Esophagus muscularis mucosa (tissue), 4 donors: ENCODE measurements around the gene RASL10A. TPM values are rescaled to one million over a fixed set of nuclear protein-coding genes. Genes with fewer than 3 reads are reported as not detected.

Source experiments
- DNase-seq: peaks from one replicate; pipeline ENCODE4 v3.0.0-alpha.2; 2017; ENCODE audit errors: extremely low spot score
- H3K27ac ChIP-seq, 4 donors: fragments of 200-600 bp; sonication (generic); replicated peaks in 1 of 4; 1 replicate in 3 of 4; 2 replicates in 1 of 4; pipeline ENCODE4 v1.5.1; 2016 to 2019; ENCODE audit warnings: mild to moderate bottlenecking in 1 of 4
- H3K27me3 ChIP-seq, 4 donors: fragments of 200-600 bp; sonication (generic); one replicate each; pipeline versions ENCODE4 v1.5.1 to v1.6.0; 2016 to 2019
- H3K36me3 ChIP-seq, 4 donors: fragments of 200-600 bp; sonication (generic); one replicate each; pipeline ENCODE4 v1.5.1; 2016 to 2019
- H3K4me1 ChIP-seq, 4 donors: fragments of 200-600 bp; sonication (generic); one replicate each; pipeline ENCODE4 v1.5.1; 2016 to 2019
- H3K4me3 ChIP-seq, 4 donors: fragments of 200-600 bp; sonication (generic); 1 replicate in 2 of 4; 2 replicates in 2 of 4; pipeline ENCODE4 v1.5.1; 2016 to 2019; ENCODE audit warnings: mild to moderate bottlenecking in 4 of 4, moderate library complexity in 1 of 4
- H3K9me3 ChIP-seq, 4 donors: fragments of 200-600 bp; sonication (generic); 1 replicate in 3 of 4; 2 replicates in 1 of 4; pipeline ENCODE4 v1.5.1; 2016 to 2019
- EP300 ChIP-seq: sonication (generic); formaldehyde crosslinking; IDR thresholded peaks from one replicate; pipeline ENCODE4 v1.6.1; 2017; ENCODE audit warnings: antibody characterized with exemption
- POLR2A ChIP-seq: fragments of 450-650 bp; IDR thresholded peaks from one replicate; pipeline ENCODE4 v1.6.1; 2017; ENCODE audit warnings: antibody characterized with exemption, moderate library complexity, mild to moderate bottlenecking, low read depth
- POLR2AphosphoS5 ChIP-seq, 2 donors: sonication (generic); formaldehyde crosslinking; IDR thresholded peaks; one replicate each; pipeline ENCODE4 v1.6.1; 2017; ENCODE audit warnings: antibody characterized with exemption in 2 of 2
- WGBS: methylation state at CpG from one replicate; pipeline ENCODE4 v1.1.5; 2018; 5-methylcytosine and 5-hydroxymethylcytosine counted together
- intact Hi-C: fragments of 100-400 bp; cut with DNase I; formaldehyde crosslinking; loops from one replicate; pipeline ENCODE4 v1.15.1; 2023
- total RNA-seq, 4 donors: library from RNA; depleted of rRNA; stranded (reverse); fragments of >200 nt; gene quantifications; one replicate each; pipeline versions ENCODE4 v1.1.0 to v1.2.1, GENCODE V29; 2016
- TF ChIP-seq, protein P1 (sequence below), 3 experiments: fragments of 200-600 bp in 2 of 3; fragments of 450-650 bp in 1 of 3; sonication (generic) in 2 of 3; IDR thresholded peaks; one replicate each; pipeline ENCODE4 v1.5.1; 2017 to 2019; ENCODE audit warnings: antibody characterized with exemption in 3 of 3, mild to moderate bottlenecking in 2 of 3, moderate library complexity in 1 of 3

RASL10A gene
- total RNA-seq, 4 donors from 2014 or later: 0.50 to 1.6 (median 0.84) TPM; not detected in 1

DNA sequence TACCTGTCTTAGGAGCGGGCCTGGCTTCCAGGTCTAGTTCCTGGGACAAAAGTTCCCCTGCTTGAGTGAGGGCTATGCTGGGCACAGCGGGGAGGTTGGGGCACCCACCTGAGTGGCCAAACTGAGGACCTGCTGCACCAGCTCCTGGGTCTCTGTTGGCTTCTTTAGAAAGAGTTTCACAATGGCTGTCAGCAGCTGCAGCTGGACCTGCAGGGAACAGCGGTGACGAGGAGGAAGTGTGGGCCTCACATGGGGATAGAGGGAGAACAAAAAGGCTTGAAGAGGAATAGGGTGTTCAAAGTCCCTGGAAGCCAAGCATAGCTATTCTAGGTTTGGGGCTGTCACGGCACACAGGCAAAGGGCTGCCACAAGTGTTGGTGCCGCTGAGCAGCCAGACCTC lies 26.7 kb upstream of the RASL10A start:
- Histone ChIP-seq H3K27me3 (no peaks in the 10 kb centered on the region), H3K9me3 (no peaks in the 10 kb centered on the region), H3K4me1 (peaks cover 22 to 44% (median 35%) of the 10 kb centered on the region in 4 donors), H3K27ac (no peak overlapping the region), H3K36me3 (peaks cover 44 to 92% (median 80%) of the 10 kb centered on the region in 4 donors), H3K4me3 (no peak overlapping the region)
- intact Hi-C loops: loop anchor here (2.0 kb wide), 1 partner anchor 29 kb away; no protein-coding TSS in a partner anchor
- TF ChIP-seq POLR2A (no peak), POLR2AphosphoS5 (IDR thresholded peaks at IDR 0.05) (no peak), EP300 (no peak)
- TF ChIP-seq, protein P1, sequence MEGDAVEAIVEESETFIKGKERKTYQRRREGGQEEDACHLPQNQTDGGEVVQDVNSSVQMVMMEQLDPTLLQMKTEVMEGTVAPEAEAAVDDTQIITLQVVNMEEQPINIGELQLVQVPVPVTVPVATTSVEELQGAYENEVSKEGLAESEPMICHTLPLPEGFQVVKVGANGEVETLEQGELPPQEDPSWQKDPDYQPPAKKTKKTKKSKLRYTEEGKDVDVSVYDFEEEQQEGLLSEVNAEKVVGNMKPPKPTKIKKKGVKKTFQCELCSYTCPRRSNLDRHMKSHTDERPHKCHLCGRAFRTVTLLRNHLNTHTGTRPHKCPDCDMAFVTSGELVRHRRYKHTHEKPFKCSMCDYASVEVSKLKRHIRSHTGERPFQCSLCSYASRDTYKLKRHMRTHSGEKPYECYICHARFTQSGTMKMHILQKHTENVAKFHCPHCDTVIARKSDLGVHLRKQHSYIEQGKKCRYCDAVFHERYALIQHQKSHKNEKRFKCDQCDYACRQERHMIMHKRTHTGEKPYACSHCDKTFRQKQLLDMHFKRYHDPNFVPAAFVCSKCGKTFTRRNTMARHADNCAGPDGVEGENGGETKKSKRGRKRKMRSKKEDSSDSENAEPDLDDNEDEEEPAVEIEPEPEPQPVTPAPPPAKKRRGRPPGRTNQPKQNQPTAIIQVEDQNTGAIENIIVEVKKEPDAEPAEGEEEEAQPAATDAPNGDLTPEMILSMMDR (IDR thresholded peaks at IDR 0.05): no peak
- WGBS: 91% methylated on average over 5 of the region's 6 CpGs
- DNase-seq: no peak

DNA sequence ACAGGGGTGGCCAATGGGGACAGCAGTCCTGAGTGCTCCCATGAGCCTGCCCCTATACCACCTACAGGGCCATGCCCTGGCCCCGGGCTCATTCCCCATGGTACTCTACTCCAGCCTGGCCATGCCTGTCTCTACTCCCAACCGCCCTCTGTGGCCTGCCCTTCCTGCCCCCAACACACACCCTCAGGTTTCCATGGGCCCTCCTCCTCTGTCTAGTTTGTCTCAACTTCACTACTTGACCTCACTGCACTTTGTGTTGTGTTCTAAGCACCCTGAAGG lies 26.3 kb upstream of the RASL10A start:
- H3K27ac ChIP-seq: no peak overlapping the region
- H3K9me3 ChIP-seq: no peaks in the 10 kb centered on the region
- no peaks in the 10 kb centered on the region for H3K27me3 ChIP-seq
- no peak for DNase-seq
- intact Hi-C loops: loop anchor here (2.0 kb wide), 1 partner anchor 29 kb away; no protein-coding TSS in a partner anchor
- peaks cover 45 to 92% (median 80%) of the 10 kb centered on the region in 4 donors for H3K36me3 ChIP-seq
- peaks cover 22 to 41% (median 34%) of the 10 kb centered on the region in 4 donors for H3K4me1 ChIP-seq
- 100% methylated on average over 1 of the region's 2 CpGs for WGBS
- no peak for TF ChIP-seq POLR2AphosphoS5 (IDR thresholded peaks at IDR 0.05)
- TF ChIP-seq POLR2A: no peak
- TF ChIP-seq EP300: no peak
- TF ChIP-seq, protein P1 (IDR thresholded peaks at IDR 0.05): no peak
- H3K4me3 ChIP-seq: no peak overlapping the region

DNA sequence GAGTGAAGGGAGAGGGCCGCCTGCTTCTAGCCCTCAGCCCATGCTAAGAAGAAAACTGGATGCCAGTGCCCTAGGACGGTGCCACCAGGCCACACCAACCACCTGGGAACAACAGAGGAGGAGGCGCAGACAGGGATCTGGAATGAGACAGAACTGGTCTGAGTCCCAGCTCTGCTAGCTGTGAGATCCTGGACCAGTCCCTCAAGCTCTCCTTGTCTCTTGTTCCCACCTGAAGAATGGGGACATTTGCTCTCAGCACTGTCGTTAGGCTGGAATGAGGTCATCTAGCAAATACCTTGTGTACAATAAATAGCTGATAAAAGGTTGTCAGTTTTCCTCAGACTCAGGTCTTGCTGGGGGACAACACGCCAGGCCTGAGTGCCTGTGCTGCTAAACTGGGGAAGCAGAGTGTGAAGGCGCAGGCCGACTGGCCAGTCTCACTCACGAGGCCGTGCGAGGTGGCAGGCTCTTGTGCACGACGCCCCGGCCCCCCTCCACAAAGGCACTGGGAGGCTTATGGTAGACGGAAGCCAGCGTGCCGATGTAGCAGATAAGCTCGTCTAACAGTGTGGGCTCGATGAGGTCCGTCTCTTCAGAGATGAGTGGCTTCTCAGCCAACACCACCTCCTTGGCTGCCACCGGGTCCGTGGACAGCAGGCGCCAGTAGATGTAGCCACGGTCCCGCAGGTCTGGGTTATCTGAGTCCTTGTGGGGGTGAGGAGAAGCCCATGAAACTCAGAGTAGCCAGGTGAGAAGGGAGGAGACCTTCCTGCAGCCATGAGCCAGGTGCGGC lies 25.8 kb upstream of the RASL10A start:
- no peaks in the 10 kb centered on the region for H3K27me3 ChIP-seq
- no peak overlapping the region for H3K27ac ChIP-seq
- H3K9me3 ChIP-seq: no peaks in the 10 kb centered on the region
- DNase-seq: no peak
- TF ChIP-seq POLR2A: no peak
- no peak overlapping the region for H3K4me3 ChIP-seq
- H3K4me1 ChIP-seq: peaks cover 22 to 36% (median 29%) of the 10 kb centered on the region in 4 donors
- H3K36me3 ChIP-seq: peaks cover 51 to 92% (median 80%) of the 10 kb centered on the region in 4 donors
- 92% methylated on average over 19 of the region's 25 CpGs for WGBS
- intact Hi-C loops: no loop called here

DNA sequence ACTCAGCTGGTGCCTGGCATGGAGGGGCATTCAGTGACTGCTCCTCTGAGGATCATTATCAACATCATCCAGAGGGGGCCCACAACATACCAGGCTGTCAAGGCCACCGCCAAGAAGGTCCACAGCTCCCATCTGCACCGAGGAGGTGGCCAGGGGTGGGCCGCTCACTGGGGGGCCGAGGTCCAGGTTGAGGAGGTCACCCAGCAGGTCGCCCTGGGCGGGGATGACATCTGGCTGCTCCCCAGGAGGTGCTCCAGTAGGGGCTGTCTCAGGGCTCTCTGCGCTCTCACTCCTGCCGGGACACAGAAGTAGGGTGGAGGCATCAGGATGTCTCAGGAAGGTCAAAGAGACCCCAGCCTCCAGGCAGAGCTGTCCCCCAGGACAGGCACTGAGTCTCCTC lies 25.1 kb upstream of the RASL10A start:
- 100% methylated on average over 2 of the region's 8 CpGs for WGBS
- intact Hi-C loops: no loop called here

More for the DNA sequence above, 25.1 kb upstream of the RASL10A start:
- Histone ChIP-seq H3K36me3 (peaks cover 56 to 92% (median 80%) of the 10 kb centered on the region in 4 donors), H3K27ac (no peak overlapping the region), H3K27me3 (no peaks in the 10 kb centered on the region), H3K4me1 (peaks cover 22 to 30% (median 26%) of the 10 kb centered on the region in 4 donors), H3K9me3 (no peaks in the 10 kb centered on the region), H3K4me3 (no peak overlapping the region)
- DNase-seq: no peak
- TF ChIP-seq EP300 (no peak), POLR2AphosphoS5 (IDR thresholded peaks at IDR 0.05) (no peak), POLR2A (no peak)
- TF ChIP-seq, protein P1 (IDR thresholded peaks at IDR 0.05): no peak
